Type B pancreatic cell (in vitro differentiated cells): Measurements from ENCODE around the gene UBR2. TPM values are rescaled to one million over a fixed set of nuclear protein-coding genes. Genes with fewer than 3 reads are reported as not detected.

ENCODE experiments used
- DNase-seq: peaks from one replicate; pipeline ENCODE4 v3.0.0; 2021; ENCODE audit warnings: mixed read lengths; ENCODE audit not compliant: unreplicated experiment; ENCODE audit errors: extremely low spot score
- H3K27ac Mint-ChIP-seq: 2 replicates; pipeline ENCODE4 v1.8.0; 2021; ENCODE audit warnings: mild to moderate bottlenecking, mixed read lengths
- H3K27me3 Mint-ChIP-seq: 2 replicates; pipeline ENCODE4 v1.8.0; 2021; ENCODE audit warnings: mixed read lengths
- H3K36me3 Mint-ChIP-seq: 2 replicates; pipeline ENCODE4 v1.8.0; 2021; ENCODE audit warnings: mixed read lengths
- H3K4me1 Mint-ChIP-seq: one replicate; pipeline ENCODE4 v1.8.0; 2021; ENCODE audit warnings: mixed read lengths; ENCODE audit not compliant: unreplicated experiment
- H3K4me3 Mint-ChIP-seq: 2 replicates; pipeline ENCODE4 v1.8.0; 2021; ENCODE audit warnings: mild to moderate bottlenecking, mixed read lengths
- H3K9me3 Mint-ChIP-seq: 2 replicates; pipeline ENCODE4 v1.8.0; 2021; ENCODE audit warnings: mixed read lengths
- long read RNA-seq: library from polyadenylated mRNA; unstranded; transcript quantifications from one replicate; pipeline ENCODE4 v2.0.0, GENCODE V29; 2020
- total RNA-seq: library from RNA; stranded (reverse); gene quantifications from 2 replicates; pipeline ENCODE4 v1.2.1, GENCODE V29; 2021; ENCODE audit warnings: low replicate concordance
- TF ChIP-seq, protein P1 (sequence below): fragments of 200-600 bp; sonication (generic); conservative IDR thresholded peaks from 2 replicates; pipeline ENCODE4 v1.5.0; 2021; ENCODE audit warnings: antibody characterized with exemption, mild to moderate bottlenecking

Gene UBR2
- 26.6 and 28.1 TPM in 2 replicates for total RNA-seq
- long read RNA-seq, partial matches to known transcripts = 26 of 32 reads
- long read RNA-seq, other reads (novel, unspliced or antisense) = 6 of 32 reads

DNA sequence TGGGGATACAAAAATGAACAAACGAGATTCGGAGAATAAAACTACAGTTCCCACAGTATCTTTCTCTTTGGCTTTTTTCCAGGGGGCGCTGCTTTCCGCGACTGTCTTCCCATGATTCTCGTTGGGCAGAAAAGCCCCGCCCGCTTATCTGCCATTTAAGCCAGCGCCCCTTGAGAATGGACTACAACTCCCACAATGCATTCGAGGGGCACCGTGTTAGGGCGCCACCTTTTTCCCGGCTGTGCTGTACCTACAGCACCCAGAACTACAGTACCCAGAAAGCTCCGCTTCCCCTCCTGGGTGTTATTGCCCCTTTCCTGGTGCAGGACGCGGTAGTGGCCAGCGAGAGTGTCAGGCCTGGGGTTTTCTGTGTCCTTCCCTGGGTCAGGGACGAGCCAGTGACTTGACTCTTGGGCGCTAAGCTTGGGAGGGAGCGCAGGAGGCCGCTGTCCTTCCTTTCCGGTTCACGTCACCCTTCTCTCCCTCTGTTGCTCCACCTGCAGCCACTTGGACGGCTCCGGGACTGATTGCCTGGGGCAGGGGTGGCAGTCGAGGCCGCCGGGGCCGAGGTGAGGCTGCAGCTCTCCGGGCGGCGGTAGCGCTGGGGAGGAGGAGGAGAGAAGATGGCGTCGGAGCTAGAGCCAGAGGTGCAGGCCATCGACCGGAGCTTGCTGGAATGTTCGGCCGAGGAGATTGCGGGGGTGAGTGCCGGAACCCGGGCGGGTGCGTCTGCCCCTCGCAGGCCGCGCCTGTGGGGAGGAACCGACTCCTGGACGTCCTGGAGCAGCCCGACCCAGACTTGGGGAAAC is at the start of gene UBR2:
Gene UBR2, plus strand, starts transcription at position 333 of the 809 bp plus-strand sequence. Its CDS starts 291 bp downstream, at position 624.
- peaks cover 11% of the 10 kb centered on the region for H3K36me3 Mint-ChIP-seq

DNA sequence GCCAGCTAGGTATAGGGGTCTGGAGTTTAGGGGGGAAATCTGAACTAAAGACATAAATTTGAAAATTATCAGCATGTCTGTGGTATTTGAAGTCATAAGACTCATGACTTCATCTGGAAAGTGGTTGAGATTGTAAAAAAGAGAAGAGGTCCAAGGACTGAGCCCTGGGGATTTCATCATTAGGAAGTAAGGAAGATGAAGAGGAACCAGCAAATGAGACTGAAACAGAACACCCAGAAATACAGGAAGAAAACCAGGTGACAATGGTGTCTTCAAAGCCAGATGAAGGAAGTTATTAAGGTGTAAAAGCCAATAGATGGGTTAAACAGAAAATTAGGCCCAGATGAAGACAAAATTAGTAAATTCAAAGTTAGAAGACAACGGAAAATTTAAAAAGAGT is 49.1 kb upstream of the UBR2 start:
- DNase-seq = no peak
- Mint-ChIP-seq H3K9me3 (peaks cover under 1% of the 10 kb centered on the region), H3K27ac (no peak overlapping the region), H3K27me3 (no peaks in the 10 kb centered on the region), H3K4me1 (peaks cover 10% of the 10 kb centered on the region), H3K36me3 (no peaks in the 10 kb centered on the region), H3K4me3 (no peak overlapping the region)
- TF ChIP-seq, protein P1, sequence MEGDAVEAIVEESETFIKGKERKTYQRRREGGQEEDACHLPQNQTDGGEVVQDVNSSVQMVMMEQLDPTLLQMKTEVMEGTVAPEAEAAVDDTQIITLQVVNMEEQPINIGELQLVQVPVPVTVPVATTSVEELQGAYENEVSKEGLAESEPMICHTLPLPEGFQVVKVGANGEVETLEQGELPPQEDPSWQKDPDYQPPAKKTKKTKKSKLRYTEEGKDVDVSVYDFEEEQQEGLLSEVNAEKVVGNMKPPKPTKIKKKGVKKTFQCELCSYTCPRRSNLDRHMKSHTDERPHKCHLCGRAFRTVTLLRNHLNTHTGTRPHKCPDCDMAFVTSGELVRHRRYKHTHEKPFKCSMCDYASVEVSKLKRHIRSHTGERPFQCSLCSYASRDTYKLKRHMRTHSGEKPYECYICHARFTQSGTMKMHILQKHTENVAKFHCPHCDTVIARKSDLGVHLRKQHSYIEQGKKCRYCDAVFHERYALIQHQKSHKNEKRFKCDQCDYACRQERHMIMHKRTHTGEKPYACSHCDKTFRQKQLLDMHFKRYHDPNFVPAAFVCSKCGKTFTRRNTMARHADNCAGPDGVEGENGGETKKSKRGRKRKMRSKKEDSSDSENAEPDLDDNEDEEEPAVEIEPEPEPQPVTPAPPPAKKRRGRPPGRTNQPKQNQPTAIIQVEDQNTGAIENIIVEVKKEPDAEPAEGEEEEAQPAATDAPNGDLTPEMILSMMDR = no peak

More for the DNA sequence above, at the start of gene UBR2:
- TF ChIP-seq, protein P1 = peak; percentile 77
- Mint-ChIP-seq H3K4me1 (peaks cover 9% of the 10 kb centered on the region), H3K27me3 (no peaks in the 10 kb centered on the region), H3K9me3 (no peaks in the 10 kb centered on the region), H3K27ac (peak within 1 kb of the TSS; percentile 93), H3K4me3 (peak within 1 kb of the TSS; percentile 98)
- DNase-seq = peak; percentile 92

DNA sequence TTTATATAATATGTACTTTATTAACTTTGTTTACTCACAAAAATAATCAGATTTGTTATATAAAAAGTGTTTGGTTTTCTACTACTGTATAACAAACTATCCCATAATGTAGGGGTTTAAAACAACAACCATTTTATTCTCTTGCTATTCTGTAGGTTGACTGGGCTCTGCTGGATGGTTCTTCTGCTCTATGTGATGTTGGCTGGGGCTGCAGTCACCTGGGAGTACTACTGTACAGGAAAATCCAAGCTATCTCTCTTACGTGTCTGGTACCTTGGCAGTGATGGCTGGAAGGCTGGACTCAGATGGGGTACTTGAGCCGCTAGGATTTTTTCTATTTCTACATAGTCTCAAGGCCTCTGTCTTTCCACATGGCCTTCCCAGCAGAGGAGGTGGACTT is 44.0 kb upstream of the UBR2 start:
- H3K9me3 Mint-ChIP-seq = peaks cover 3% of the 10 kb centered on the region
- H3K27ac Mint-ChIP-seq = no peak overlapping the region
- no peaks in the 10 kb centered on the region for H3K27me3 Mint-ChIP-seq
- no peak for DNase-seq
- H3K4me1 Mint-ChIP-seq = no peaks in the 10 kb centered on the region
- H3K4me3 Mint-ChIP-seq = no peak overlapping the region
- TF ChIP-seq, protein P1 = no peak
- H3K36me3 Mint-ChIP-seq = no peaks in the 10 kb centered on the region

DNA sequence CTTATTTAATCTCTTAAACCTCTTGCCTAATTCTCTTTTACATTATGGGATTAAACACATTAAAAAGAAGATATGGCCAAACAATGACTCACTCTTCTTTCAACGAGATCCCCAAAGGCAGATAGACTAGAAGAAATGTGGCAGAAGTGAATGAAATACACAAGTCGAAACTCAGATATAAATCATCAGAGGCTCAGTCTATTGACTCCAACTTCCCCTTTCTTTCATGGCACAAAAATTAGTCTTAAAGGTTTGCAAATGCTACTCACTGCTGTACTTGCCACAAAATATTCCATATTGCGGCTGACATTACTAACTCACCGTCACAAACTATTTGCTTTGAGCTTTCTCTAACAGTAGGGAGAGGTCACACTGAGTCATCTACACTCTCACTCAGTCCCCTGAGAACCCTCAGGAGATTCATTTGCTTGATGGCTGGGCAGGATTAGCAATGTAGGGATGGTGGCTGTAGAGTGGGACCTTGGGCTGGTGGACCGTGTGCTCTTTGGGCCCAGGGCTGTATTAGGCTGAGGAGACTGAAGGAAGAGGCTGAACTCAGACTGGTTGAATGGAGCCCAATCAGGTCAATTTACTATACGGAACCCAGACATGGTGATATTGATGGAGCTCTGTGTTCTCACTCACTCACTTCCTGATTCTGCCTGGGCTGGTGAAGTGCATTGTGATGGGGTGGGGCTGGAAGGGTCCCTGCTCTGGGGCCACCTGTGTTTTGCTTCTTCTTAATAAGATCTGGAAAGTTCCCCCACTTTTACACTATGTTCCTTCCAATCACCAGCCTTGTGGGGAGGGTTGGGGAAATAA is 42.8 kb upstream of the UBR2 start:
- H3K4me1 Mint-ChIP-seq = no peaks in the 10 kb centered on the region
- H3K9me3 Mint-ChIP-seq = peaks cover 3% of the 10 kb centered on the region
- H3K4me3 Mint-ChIP-seq = no peak overlapping the region
- no peak overlapping the region for H3K27ac Mint-ChIP-seq
- no peaks in the 10 kb centered on the region for H3K36me3 Mint-ChIP-seq
- no peaks in the 10 kb centered on the region for H3K27me3 Mint-ChIP-seq
- TF ChIP-seq, protein P1 = no peak
- DNase-seq = no peak

GRCh38 chr6:42522036-42522435 is 41.8 kb upstream of the UBR2 start:
- DNase-seq = no peak
- no peaks in the 10 kb centered on the region for H3K27me3 Mint-ChIP-seq
- H3K4me1 Mint-ChIP-seq = no peaks in the 10 kb centered on the region
- H3K36me3 Mint-ChIP-seq = no peaks in the 10 kb centered on the region
- TF ChIP-seq, protein P1 = no peak
- H3K4me3 Mint-ChIP-seq = no peak overlapping the region
- H3K27ac Mint-ChIP-seq = no peak overlapping the region
- H3K9me3 Mint-ChIP-seq = peaks cover 3% of the 10 kb centered on the region
